DMS 273 (cell line): Measurements from ENCODE around the gene PAQR4.
A peak's percentile ranks its signal among the peaks of the same experiment; 100 is the strongest.
"Not testable (repeated sequence)": the region's sequence is repeated elsewhere in the genome, so short reads cannot be mapped to it uniquely, and the experiment has no call there.

Source experiments
- DNase-seq: peaks from one replicate; lab custom pipeline; 2025; ENCODE audit not compliant: unreplicated experiment; lab: John Stamatoyannopoulos, UW

Gene PAQR4

DNA sequence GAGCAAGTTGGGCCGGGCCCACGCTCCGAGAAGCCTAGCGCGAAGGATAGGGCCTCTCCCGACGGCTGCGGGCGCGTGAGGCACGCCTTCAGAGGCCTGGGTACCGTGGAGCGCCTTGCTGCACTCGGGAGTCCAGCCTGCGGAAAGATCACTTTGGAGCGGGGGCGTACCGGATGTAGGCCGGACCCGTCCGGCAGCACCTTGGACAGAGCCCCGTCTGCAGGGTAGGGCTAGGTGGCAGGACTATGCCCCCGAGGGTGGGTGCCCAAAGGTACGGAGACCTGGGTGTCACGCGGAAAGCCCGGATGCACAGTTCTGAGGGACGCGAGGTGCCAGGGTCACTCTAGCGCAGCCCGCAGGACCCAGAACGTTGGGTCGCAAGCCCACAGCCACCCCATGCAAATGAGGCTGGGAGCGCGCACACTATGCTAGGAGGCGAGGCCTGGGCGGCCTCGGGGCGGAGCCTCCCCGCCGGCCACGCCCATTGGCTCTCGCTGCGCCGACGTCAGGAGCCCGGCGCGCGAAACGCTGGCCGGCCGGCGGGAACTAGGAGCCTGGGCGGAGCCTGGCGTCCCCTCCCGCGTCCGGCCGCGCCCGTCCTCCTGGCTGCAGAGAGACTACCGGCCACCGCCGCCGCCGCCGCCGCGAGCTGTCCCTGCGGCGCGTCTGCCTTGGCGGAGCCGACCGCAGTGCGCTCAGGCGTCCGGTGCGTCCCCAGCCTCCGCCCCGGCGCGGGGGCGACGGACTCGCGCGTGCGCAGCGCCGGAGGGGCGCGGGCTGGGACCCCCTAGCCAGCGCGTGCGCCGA, at the start of gene PAQR4:
Gene PAQR4 (plus strand): TSS at position 611 of the 807 bp plus-strand sequence. CDS start 327 bp downstream, outside the sequence.
- peak; percentile 97 for DNase-seq

DNA sequence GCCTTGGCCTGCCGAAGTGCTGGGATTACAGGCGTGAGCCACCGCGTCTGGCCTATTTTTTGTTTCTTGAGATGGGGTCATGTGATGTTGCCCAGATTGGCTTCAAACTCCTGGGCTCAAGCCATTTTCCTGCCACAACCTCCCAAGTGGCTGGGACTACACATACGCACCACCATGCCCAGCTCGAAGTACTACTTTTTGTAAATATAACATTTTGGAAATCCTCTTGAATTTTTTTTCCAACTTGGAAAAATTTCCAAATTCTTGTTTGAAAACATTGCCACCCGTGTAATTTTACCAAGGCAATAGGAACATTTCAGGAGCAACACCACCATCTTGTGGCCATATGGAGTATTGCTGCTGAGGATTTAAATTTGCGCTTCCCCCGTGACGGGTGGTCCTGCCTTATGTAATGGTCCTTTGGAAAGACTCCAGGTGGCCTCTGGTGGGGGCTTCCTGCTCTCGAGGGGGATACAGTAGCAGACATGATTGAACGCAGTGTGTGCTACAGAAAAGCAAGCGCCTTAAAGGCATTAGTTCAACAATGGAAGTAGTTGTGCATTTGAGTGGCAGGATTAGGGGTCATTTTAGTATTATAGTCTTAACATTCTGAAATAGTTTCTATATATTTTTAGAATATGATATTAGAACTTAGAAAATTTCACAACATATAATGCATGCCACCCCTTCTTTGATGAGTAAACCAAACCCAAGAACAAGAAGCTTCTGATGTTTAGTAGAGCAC, 49.5 kb upstream of the PAQR4 start:
- peak; percentile 84 for DNase-seq

DNA sequence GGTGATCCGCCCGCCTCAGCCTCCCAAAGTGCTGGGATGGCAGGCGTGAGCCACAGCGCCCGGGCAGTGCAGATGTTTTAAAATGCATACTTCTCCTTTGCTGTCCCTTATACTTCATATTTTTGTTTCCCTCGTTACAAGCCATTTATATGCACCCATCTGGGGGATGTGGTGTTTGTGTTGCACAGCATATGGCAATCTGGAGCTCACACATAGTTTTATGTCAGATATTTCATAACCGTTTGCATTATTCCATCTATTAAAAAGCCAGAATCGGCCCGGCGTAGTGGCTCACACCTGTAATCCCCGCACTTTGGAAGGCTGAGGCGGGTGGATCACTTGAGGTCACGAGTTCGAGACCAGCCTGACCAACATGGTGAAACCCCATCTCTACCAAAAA, 45.7 kb upstream of the PAQR4 start:
- DNase-seq = no peak

- DNase-seq = peak; percentile 64
Measured at GRCh38 chr16:2924901-2925755, 44.0 kb upstream of the PAQR4 start.

- no peak for DNase-seq
Measured at GRCh38 chr16:2925951-2926649, 43.0 kb upstream of the PAQR4 start.

- DNase-seq = no peak
Measured at GRCh38 chr16:2926650-2926999, 42.5 kb upstream of the PAQR4 start.

- DNase-seq = peak; percentile 96
Measured at GRCh38 chr16:2927010-2927646, 42.0 kb upstream of the PAQR4 start.

DNA sequence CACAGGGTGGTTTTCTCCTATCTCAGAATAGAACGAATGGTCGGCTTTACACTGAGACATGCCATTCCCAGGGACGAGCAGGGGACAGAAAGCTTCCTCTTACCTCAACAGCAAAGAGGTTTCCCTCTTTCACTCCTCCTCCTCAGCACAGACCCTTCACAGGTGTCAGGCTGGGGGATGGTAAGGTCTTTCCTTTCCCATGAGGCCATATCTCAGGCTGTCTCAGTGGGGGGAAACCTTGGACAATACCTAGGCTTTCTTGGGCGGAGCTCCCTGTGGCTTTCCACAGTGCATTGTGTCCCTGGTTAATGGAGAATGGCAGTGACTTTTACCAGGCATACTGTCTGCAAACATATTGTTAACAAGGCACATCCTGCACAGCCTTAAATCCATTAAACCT, 41.0 kb upstream of the PAQR4 start:
- DNase-seq = not testable (repeated sequence)

GRCh38 chr16:2928796-2929195, 40.4 kb upstream of the PAQR4 start:
- DNase-seq = no peak

DNA sequence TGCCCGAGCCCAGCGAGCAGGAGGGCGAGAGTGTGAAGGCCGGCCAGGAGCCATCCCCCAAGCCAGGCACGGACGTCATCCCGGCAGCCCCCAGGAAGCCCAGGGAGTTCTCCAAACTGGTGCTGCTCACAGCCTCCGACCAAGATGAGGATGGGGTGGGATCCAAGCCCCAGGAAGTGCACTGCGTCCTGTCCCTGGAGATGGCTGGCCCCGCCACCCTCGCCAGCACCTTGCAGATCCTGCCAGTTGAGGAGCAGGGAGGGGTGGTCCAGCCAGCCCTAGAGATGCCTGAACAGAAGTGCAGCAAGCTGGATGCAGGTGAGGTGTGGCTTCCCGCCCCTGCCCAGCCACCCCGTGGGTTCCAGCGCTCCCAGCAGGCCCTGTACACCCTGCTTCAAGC, 39.5 kb upstream of the PAQR4 start:
- no peak for DNase-seq

- no peak for DNase-seq
Measured at GRCh38 chr16:2930236-2930635, 38.9 kb upstream of the PAQR4 start.

- not testable (repeated sequence) for DNase-seq
Measured at GRCh38 chr16:2931231-2931914, 37.8 kb upstream of the PAQR4 start.

GRCh38 chr16:2933136-2933535, 36.0 kb upstream of the PAQR4 start:
- DNase-seq = no peak

- DNase-seq = no peak
Measured at GRCh38 chr16:2933701-2934100, 35.4 kb upstream of the PAQR4 start.

GRCh38 chr16:2934450-2934849, 34.7 kb upstream of the PAQR4 start:
- no peak for DNase-seq

- DNase-seq = no peak
Measured at GRCh38 chr16:2936436-2937011, 32.6 kb upstream of the PAQR4 start.

GRCh38 chr16:2937170-2937569, 32.0 kb upstream of the PAQR4 start:
- DNase-seq = no peak

DNA sequence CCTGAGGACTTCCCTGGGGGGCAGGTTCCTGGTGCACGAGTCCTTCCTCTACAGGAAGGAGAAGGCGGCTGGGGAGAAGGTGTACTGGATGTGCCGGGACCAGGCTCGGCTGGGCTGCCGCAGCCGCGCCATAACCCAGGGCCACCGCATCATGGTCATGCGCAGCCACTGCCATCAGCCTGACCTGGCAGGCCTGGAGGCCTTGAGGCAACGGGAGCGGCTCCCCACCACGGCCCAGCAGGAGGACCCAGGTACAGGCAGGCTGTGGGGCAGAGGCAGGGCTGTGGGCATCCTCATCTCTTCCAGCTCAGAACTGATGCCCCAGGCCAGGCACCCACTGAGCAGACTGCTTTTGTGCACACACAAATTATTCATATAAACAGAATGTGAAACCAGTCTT, 30.9 kb upstream of the PAQR4 start:
- no peak for DNase-seq

DNA sequence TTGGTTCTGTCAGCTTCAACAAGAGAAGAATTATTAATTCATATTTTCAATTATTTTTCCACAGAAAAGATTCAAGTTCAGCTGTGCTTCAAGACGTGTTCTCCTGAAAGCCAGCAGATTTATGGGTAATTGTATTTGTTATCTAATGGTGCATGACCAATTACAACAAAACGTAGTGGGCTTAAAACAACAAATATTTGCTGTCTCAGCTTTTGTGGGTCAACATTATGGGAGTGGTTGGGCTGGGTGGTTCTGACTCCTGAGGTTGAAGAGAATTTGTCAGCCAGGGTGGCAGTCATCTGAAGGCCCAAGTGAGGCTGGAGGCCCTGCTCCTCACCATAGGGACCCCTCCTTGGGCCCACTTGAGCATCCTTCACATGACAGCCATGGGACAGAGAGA, 29.2 kb upstream of the PAQR4 start:
- no peak for DNase-seq
